MM.1S (cell line): ENCODE results near the gene COQ7.

Experiments used
- DNase-seq: peaks from one replicate; pipeline ENCODE4 v3.0.0-alpha.2; 2015
- H2AFZ ChIP-seq: fragments of 300-600 bp; sonication (generic); 2 replicates; pipeline ENCODE4 v1.6.0; 2016; ENCODE audit warnings: antibody characterized with exemption, low read length
- H3F3A ChIP-seq: fragments of 300-600 bp; sonication (generic); 2 replicates; pipeline ENCODE4 v1.6.1; 2016; ENCODE audit warnings: mild to moderate bottlenecking, antibody characterized with exemption, low read length, moderate library complexity, mixed read lengths; ENCODE audit not compliant: insufficient read depth
- H3K27ac ChIP-seq: fragments of 300-600 bp; sonication (generic); 2 replicates; pipeline ENCODE4 v1.5.1; 2016; ENCODE audit warnings: mild to moderate bottlenecking, low read length
- H3K27me3 ChIP-seq: fragments of 300-600 bp; sonication (generic); replicated peaks from 2 replicates; pipeline ENCODE4 v1.6.0; 2016; ENCODE audit warnings: low read length; ENCODE audit not compliant: insufficient read depth
- H3K36me3 ChIP-seq: fragments of 300-600 bp; sonication (generic); replicated peaks from 2 replicates; pipeline ENCODE4 v1.6.1; 2016; ENCODE audit warnings: mild to moderate bottlenecking, low read length, mixed read lengths; ENCODE audit not compliant: insufficient read depth
- H3K4me1 ChIP-seq: fragments of 300-600 bp; sonication (generic); 2 replicates; pipeline ENCODE4 v1.6.1; 2016; ENCODE audit warnings: low read length, mixed read lengths
- H3K4me2 ChIP-seq: fragments of 300-600 bp; sonication (generic); 2 replicates; pipeline ENCODE4 v1.6.0; 2016; ENCODE audit warnings: low read depth, low read length
- H3K4me3 ChIP-seq: fragments of 300-600 bp; sonication (generic); 2 replicates; pipeline ENCODE4 v1.5.1; 2016; ENCODE audit warnings: low read length, mixed read lengths
- H3K79me2 ChIP-seq: fragments of 300-600 bp; sonication (generic); 2 replicates; pipeline ENCODE4 v1.6.1; 2016; ENCODE audit warnings: mixed run types, low read length, mixed read lengths
- H3K9ac ChIP-seq: fragments of 300-600 bp; sonication (generic); 2 replicates; pipeline ENCODE4 v1.6.1; 2016; ENCODE audit warnings: low read length, mixed read lengths
- H3K9me2 ChIP-seq: fragments of 300-600 bp; sonication (generic); replicated peaks from 2 replicates; pipeline ENCODE4 v1.6.1; 2016; ENCODE audit warnings: mild to moderate bottlenecking, low read length, mixed read lengths; ENCODE audit not compliant: insufficient read depth
- H3K9me3 ChIP-seq: fragments of 300-600 bp; sonication (generic); replicated peaks from 2 replicates; pipeline ENCODE4 v1.6.1; 2016; ENCODE audit warnings: mild to moderate bottlenecking, low read length, mixed read lengths; ENCODE audit not compliant: insufficient read depth
- H4K20me1 ChIP-seq: fragments of 300-600 bp; sonication (generic); 2 replicates; pipeline ENCODE4 v1.6.1; 2016; ENCODE audit warnings: mild to moderate bottlenecking, low read length, moderate library complexity, mixed read lengths; ENCODE audit not compliant: insufficient read depth
- EZH2 ChIP-seq: fragments of 300-600 bp; sonication (generic); optimal IDR thresholded peaks from 2 replicates; pipeline ENCODE3; 2017; ENCODE audit warnings: low read depth, mild to moderate bottlenecking, antibody characterized with exemption, low read length, mixed read lengths
- EZH2phosphoT487 ChIP-seq: fragments of 300-600 bp; sonication (generic); IDR thresholded peaks from 2 replicates; pipeline ENCODE4 v1.6.1; 2018; ENCODE audit warnings: antibody characterized with exemption, low read length
- TF ChIP-seq, protein P1 (sequence below): fragments of 300-600 bp; sonication (generic); IDR thresholded peaks from 2 replicates; pipeline ENCODE4 v1.5.1; 2016; ENCODE audit warnings: antibody characterized with exemption, low read length, mixed read lengths

The COQ7 gene

DNA sequence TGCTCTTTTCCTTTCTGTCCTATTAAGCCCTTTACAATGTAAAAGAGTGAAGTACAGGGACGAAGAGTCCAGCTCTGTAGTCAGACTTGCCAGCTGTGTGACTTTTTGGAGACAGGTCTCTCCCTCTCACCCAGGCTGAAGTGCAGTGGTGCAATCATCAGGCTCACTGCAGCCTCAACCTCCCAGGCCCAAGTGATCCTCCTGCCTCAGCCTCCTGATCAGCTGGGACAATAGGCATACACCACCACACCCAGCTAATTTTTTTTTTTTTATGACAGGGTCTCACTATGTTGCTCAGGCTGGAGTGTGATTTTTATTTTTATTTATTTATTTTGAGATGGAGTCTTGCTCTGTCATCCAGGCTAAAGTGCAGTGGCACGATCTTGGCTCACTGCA, 39.2 kb downstream of the COQ7 start:
- no peaks in the 10 kb centered on the region for H3K79me2 ChIP-seq
- H2AFZ ChIP-seq, result no peak overlapping the region
- H3K9me2 ChIP-seq, result no peaks in the 10 kb centered on the region
- no peaks in the 10 kb centered on the region for H3F3A ChIP-seq
- H3K4me1 ChIP-seq, result no peaks in the 10 kb centered on the region
- no peak for DNase-seq
- no peaks in the 10 kb centered on the region for H3K9me3 ChIP-seq
- no peak overlapping the region for H3K4me2 ChIP-seq
- no peaks in the 10 kb centered on the region for H3K36me3 ChIP-seq
- H3K27me3 ChIP-seq, result no peaks in the 10 kb centered on the region
- no peak overlapping the region for H3K9ac ChIP-seq
- H3K27ac ChIP-seq, result no peak overlapping the region
- TF ChIP-seq, protein P1, sequence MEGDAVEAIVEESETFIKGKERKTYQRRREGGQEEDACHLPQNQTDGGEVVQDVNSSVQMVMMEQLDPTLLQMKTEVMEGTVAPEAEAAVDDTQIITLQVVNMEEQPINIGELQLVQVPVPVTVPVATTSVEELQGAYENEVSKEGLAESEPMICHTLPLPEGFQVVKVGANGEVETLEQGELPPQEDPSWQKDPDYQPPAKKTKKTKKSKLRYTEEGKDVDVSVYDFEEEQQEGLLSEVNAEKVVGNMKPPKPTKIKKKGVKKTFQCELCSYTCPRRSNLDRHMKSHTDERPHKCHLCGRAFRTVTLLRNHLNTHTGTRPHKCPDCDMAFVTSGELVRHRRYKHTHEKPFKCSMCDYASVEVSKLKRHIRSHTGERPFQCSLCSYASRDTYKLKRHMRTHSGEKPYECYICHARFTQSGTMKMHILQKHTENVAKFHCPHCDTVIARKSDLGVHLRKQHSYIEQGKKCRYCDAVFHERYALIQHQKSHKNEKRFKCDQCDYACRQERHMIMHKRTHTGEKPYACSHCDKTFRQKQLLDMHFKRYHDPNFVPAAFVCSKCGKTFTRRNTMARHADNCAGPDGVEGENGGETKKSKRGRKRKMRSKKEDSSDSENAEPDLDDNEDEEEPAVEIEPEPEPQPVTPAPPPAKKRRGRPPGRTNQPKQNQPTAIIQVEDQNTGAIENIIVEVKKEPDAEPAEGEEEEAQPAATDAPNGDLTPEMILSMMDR, result no peak
- no peak for TF ChIP-seq EZH2
- no peak for TF ChIP-seq EZH2phosphoT487
- no peak overlapping the region for H3K4me3 ChIP-seq
- no peaks in the 10 kb centered on the region for H4K20me1 ChIP-seq

DNA sequence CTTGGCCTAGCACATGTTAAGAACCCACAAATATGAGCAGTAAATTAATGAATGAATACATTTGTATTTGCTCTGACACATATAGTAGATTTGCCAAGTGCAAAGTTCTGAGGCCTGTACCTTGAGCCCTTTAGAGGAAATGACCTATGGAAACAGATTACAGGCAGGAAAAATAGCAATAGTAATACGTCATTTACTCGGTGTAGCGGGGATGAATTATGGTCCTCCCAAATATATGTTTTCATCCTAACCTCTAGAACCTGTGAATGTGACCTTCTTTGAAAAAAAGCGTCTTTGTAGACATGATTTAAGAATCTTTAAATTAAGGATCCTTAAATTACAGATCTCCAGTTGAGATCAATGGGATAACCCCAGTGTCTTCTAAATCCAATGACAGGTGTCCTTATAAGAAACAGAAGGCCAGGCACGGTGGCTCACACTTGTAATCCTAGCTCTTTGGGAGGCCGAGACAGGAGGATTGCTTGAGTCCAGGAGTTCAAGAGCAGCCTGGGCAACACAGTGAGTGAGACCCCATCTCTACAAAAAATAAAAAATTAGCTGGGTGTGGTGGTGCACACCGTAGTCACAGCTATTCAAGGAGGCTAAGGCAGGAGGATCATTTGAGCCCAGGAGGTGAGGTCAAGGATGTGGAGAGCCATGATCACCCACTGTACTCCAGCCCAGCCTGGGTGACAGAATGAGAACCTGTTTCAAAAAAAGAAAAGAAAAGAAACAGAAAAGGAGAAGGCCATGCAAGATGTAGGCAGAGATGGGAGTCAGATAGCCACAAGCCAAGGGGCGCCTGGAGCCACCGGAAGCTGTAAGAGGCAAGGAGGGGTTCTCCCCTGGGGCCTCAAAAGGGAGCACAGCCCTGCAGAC, 41.2 kb downstream of the COQ7 start:
- H3K4me2 ChIP-seq, result no peak overlapping the region
- no peaks in the 10 kb centered on the region for H3K79me2 ChIP-seq
- H3K9ac ChIP-seq, result no peak overlapping the region
- H3F3A ChIP-seq, result no peaks in the 10 kb centered on the region
- H2AFZ ChIP-seq, result no peak overlapping the region
- H3K9me3 ChIP-seq, result no peaks in the 10 kb centered on the region
- no peaks in the 10 kb centered on the region for H3K27me3 ChIP-seq
- H3K36me3 ChIP-seq, result no peaks in the 10 kb centered on the region
- no peaks in the 10 kb centered on the region for H3K4me1 ChIP-seq
- no peak overlapping the region for H3K4me3 ChIP-seq
- no peak overlapping the region for H3K27ac ChIP-seq
- no peak for TF ChIP-seq EZH2phosphoT487
- no peak for TF ChIP-seq EZH2
- TF ChIP-seq, protein P1, result no peak
- H3K9me2 ChIP-seq, result no peaks in the 10 kb centered on the region
- DNase-seq, result no peak
- H4K20me1 ChIP-seq, result no peaks in the 10 kb centered on the region

DNA sequence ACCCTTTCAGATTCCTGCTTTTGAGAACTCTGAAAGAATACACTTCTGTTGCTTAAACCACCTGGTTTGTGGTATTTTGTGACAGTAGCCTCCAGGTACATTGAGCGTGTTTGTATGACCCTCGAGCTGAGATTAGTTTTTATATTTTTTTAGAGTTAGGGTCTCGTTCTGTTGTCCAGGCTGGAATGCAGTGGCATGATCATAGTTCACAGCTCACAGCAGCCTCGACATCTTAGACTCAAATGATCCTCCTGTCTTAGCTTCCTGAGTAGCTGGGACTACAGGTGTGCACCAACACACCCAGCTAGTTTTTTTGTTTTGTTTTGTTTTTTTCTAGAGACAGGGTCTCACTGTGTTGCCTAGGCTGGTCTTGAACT, 41.9 kb downstream of the COQ7 start:
- H3K4me1 ChIP-seq, result no peaks in the 10 kb centered on the region
- H2AFZ ChIP-seq, result no peak overlapping the region
- no peaks in the 10 kb centered on the region for H3K36me3 ChIP-seq
- H3F3A ChIP-seq, result no peaks in the 10 kb centered on the region
- no peaks in the 10 kb centered on the region for H4K20me1 ChIP-seq
- DNase-seq, result no peak
- no peak overlapping the region for H3K4me2 ChIP-seq
- H3K9ac ChIP-seq, result no peak overlapping the region
- no peak overlapping the region for H3K27ac ChIP-seq
- no peaks in the 10 kb centered on the region for H3K9me3 ChIP-seq
- H3K27me3 ChIP-seq, result no peaks in the 10 kb centered on the region
- H3K79me2 ChIP-seq, result no peaks in the 10 kb centered on the region
- no peaks in the 10 kb centered on the region for H3K9me2 ChIP-seq
- TF ChIP-seq EZH2phosphoT487 (no peak), EZH2 (no peak)
- TF ChIP-seq, protein P1, result no peak
- H3K4me3 ChIP-seq, result no peak overlapping the region
